ENCODE measurements around the gene ZBED3.

GRCh38 chr5:77035950-77036349 lies 51.1 kb downstream of the ZBED3 start:
- TF ChIP-seq CTCF (conservative IDR thresholded peaks at IDR 0.05; ENCODE audit: low read depth, low read length): no peak
- TF ChIP-seq EZH2 (IDR thresholded peaks at IDR 0.05; ENCODE audit: low read length, unreplicated experiment): no peak
- no peak for TF ChIP-seq EZH2phosphoT487 (IDR thresholded peaks at IDR 0.05; ENCODE audit: borderline replicate concordance, low read length)

All from PC-3 (cell line).